ENCODE results near the gene GOLGA3. TPM values are rescaled to one million over a fixed set of nuclear protein-coding genes. Genes with fewer than 3 reads are reported as not detected.
"Not testable (repeated sequence)": the region's sequence is repeated elsewhere in the genome, so short reads cannot be mapped to it uniquely, and the experiment has no call there.

The GOLGA3 gene
- total RNA-seq (46.4 TPM), polyA plus RNA-seq (1 to 10 TPM; 2.0 to 7.8 (median 3.6) TPM)

DNA sequence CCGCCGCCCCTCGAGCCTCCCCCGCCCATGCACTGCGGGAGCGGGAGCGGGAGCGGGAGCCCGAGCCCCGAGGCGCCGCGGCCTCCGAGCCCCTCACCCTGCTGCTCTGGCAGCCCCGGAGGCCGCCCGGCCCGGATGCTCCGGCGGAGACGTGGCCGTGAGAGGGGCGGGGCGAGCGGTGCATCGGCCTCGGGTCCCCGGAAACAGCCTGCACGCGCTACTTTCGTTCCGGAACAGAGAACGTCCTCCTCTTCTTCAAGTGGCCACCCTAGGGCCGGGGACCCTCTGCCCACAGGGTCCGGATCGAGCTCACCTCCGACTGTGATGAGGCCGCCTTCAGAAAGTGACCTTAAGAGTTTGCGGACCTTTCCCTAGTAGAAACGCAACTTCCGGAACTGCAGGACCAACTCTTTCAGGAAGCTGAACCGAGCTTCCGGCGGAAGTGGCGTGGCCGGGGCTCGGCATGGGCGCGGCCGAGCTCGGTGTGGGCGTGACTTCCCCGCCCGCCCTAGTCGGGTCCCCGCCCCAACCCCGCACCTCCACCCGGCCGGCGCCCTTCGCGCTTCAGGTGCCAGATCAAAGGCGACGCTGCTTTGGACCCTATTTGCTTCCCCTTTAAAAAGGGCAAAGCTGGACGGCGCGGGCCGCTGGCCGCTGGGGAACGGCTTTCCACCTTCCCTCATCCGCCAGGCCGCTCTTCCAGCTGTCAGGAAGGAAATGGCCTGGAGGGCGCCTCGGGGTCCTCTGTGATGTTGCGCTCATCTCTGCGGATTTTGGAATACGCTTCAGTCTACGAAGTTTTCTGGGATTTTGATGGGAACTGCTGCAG, at the start of gene GOLGA3:
Gene GOLGA3, minus strand, starts transcription at position 164 of the 829 bp plus-strand sequence. CDS start 6,741 bp downstream, outside the sequence.
- peaks cover 18% of the 10 kb centered on the region for H3K36me3 ChIP-seq (ENCODE audit: control insufficient read depth, insufficient read depth, low read length)
- ATAC-seq (ENCODE audit: low read depth in 2 of 2) (peak; percentile 94 to 96), DNase-seq (peak; percentile 93 to 96 (median 96))
- peaks cover 22% of the 10 kb centered on the region for H3K4me1 ChIP-seq (ENCODE audit: control insufficient read depth, insufficient read depth, low read length, poor library complexity, severe bottlenecking)
- Mint-ChIP-seq H3K27me3 (peaks cover 15% of the 10 kb centered on the region), H3K27ac (peak within 1 kb of the TSS; percentile 99 to 100 (median 100)), H3K4me1 (peaks cover 6 to 56% (median 34%) of the 10 kb centered on the region in 4 donors), H3K36me3 (peaks cover 20% of the 10 kb centered on the region), H3K4me3 (peak within 1 kb of the TSS; percentile 94 to 99 (median 97)), H3K9me3 (no peaks in the 10 kb centered on the region)
- H3K9me3 ChIP-seq (ENCODE audit: control insufficient read depth in 2 of 2, low read length in 2 of 2) = no peaks in the 10 kb centered on the region
- H3K27me3 ChIP-seq (ENCODE audit: control insufficient read depth, insufficient read depth, low read length) = no peaks in the 10 kb centered on the region
- H3K27ac ChIP-seq (ENCODE audit: insufficient read depth, low read length, poor library complexity, severe bottlenecking) = peak within 1 kb of the TSS; percentile 98
- peak within 1 kb of the TSS; percentile 89 for H3K4me3 ChIP-seq (ENCODE audit: low read depth, low read length)

DNA sequence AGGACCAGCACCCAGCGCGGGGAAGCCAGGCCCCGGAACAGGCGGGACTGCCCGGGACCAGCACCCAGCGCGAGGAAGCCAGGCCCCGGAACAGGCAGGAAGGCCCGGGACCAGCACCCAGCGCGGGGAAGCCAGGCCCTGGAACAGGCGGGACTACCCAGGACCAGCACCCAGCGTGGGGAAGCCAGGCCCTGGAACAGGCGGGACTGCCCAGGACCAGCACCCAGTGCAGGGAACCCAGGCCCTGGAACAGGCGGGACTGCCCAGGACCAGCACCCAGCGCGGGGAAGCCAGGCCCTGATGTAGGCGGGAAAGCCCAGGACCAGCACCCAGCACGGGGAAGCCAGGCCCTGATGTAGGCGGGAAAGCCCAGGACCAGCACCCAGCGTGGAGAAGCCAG, 46.0 kb upstream of the GOLGA3 start:
- not testable (repeated sequence) for H3K27me3 Mint-ChIP-seq; H3K4me3 Mint-ChIP-seq; H3K9me3 ChIP-seq (ENCODE audit: control insufficient read depth in 2 of 2, low read length in 2 of 2); ATAC-seq (ENCODE audit: low read depth in 2 of 2); H3K27me3 ChIP-seq (ENCODE audit: control insufficient read depth, insufficient read depth, low read length); H3K4me3 ChIP-seq (ENCODE audit: low read depth, low read length); H3K4me1 ChIP-seq (ENCODE audit: control insufficient read depth, insufficient read depth, low read length, poor library complexity, severe bottlenecking); H3K9me3 Mint-ChIP-seq; H3K27ac ChIP-seq (ENCODE audit: insufficient read depth, low read length, poor library complexity, severe bottlenecking); DNase-seq; H3K27ac Mint-ChIP-seq
- peaks cover 69% of the 10 kb centered on the region for H3K36me3 ChIP-seq (ENCODE audit: control insufficient read depth, insufficient read depth, low read length)
- Mint-ChIP-seq H3K4me1 (peaks cover 0 to 20% (median 4%) of the 10 kb centered on the region in 4 donors), H3K36me3 (peaks cover 18% of the 10 kb centered on the region)

GRCh38 chr12:132874175-132874574, 45.5 kb upstream of the GOLGA3 start:
- ATAC-seq (ENCODE audit: low read depth in 2 of 2) = no peak
- Histone ChIP-seq H3K27me3 (ENCODE audit: control insufficient read depth, insufficient read depth, low read length) (no peaks in the 10 kb centered on the region), H3K4me1 (ENCODE audit: control insufficient read depth, insufficient read depth, low read length, poor library complexity, severe bottlenecking) (peaks cover 7% of the 10 kb centered on the region), H3K9me3 (ENCODE audit: control insufficient read depth in 2 of 2, low read length in 2 of 2) (no peaks in the 10 kb centered on the region), H3K27ac (ENCODE audit: insufficient read depth, low read length, poor library complexity, severe bottlenecking) (no peak overlapping the region), H3K4me3 (ENCODE audit: low read depth, low read length) (no peak overlapping the region), H3K36me3 (ENCODE audit: control insufficient read depth, insufficient read depth, low read length) (peaks cover 71% of the 10 kb centered on the region)
- Mint-ChIP-seq H3K9me3 (no peaks in the 10 kb centered on the region), H3K36me3 (peaks cover 22% of the 10 kb centered on the region), H3K27ac (peak overlapping the region in 1 of 3 donors; percentile 42), H3K4me3 (no peak overlapping the region), H3K27me3 (no peaks in the 10 kb centered on the region), H3K4me1 (peaks cover 0 to 20% (median 4%) of the 10 kb centered on the region in 4 donors)
- DNase-seq = no peak

DNA sequence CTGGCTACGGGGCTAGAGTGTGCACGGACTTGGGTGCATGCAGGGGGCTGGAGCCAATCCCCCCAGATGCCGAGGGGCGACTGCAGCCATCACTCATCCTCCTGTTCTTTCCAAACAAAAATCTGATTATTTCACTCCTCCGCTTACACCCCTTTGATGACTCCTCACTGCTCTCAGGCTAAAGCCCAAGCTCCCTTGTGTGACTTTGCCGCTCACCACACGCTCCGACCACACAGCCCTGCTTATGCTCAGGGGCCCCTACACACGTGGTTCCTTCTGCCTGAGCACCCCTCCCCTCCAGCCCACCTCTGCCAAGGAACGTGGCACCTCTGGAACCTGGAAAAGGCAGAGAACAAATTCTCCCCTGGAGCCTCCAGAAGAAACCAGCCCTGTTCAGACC, 45.1 kb upstream of the GOLGA3 start:
- Histone ChIP-seq H3K4me3 (ENCODE audit: low read depth, low read length) (no peak overlapping the region), H3K36me3 (ENCODE audit: control insufficient read depth, insufficient read depth, low read length) (peaks cover 67% of the 10 kb centered on the region), H3K9me3 (ENCODE audit: control insufficient read depth in 2 of 2, low read length in 2 of 2) (no peaks in the 10 kb centered on the region), H3K27ac (ENCODE audit: insufficient read depth, low read length, poor library complexity, severe bottlenecking) (no peak overlapping the region), H3K4me1 (ENCODE audit: control insufficient read depth, insufficient read depth, low read length, poor library complexity, severe bottlenecking) (peaks cover 7% of the 10 kb centered on the region), H3K27me3 (ENCODE audit: control insufficient read depth, insufficient read depth, low read length) (no peaks in the 10 kb centered on the region)
- no peak overlapping the region for H3K4me3 Mint-ChIP-seq
- peaks cover 0 to 20% (median 4%) of the 10 kb centered on the region in 4 donors for H3K4me1 Mint-ChIP-seq
- DNase-seq (no peak), ATAC-seq (ENCODE audit: low read depth in 2 of 2) (no peak)
- peaks cover 22% of the 10 kb centered on the region for H3K36me3 Mint-ChIP-seq
- no peaks in the 10 kb centered on the region for H3K27me3 Mint-ChIP-seq
- H3K9me3 Mint-ChIP-seq = no peaks in the 10 kb centered on the region
- H3K27ac Mint-ChIP-seq = peak overlapping the region in 1 of 3 donors; percentile 42

DNA sequence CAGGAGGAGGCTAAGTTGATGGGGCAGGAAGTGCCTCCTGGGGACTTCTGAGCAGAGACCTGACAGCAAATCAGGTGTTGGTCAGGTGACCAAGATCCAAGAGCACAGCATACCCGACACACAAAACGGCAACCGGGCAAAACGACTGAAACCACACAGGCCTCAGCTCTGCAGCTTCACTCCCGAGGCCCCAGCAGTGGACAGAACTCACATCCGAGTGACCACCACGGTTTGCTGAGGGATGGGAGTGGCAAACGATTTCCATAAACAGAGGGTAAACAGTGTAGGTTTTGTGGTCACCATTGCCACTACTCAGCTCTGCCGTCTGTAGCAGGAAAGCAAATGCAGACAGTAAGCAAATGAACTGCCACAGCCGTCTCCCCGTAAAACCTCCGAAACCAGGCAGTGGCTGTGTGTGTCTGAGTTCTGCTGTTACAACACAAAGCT, 44.3 kb upstream of the GOLGA3 start:
- Histone ChIP-seq H3K9me3 (ENCODE audit: control insufficient read depth in 2 of 2, low read length in 2 of 2) (no peaks in the 10 kb centered on the region), H3K27me3 (ENCODE audit: control insufficient read depth, insufficient read depth, low read length) (no peaks in the 10 kb centered on the region), H3K36me3 (ENCODE audit: control insufficient read depth, insufficient read depth, low read length) (peaks cover 67% of the 10 kb centered on the region), H3K4me3 (ENCODE audit: low read depth, low read length) (no peak overlapping the region), H3K4me1 (ENCODE audit: control insufficient read depth, insufficient read depth, low read length, poor library complexity, severe bottlenecking) (peaks cover 7% of the 10 kb centered on the region), H3K27ac (ENCODE audit: insufficient read depth, low read length, poor library complexity, severe bottlenecking) (peak overlapping the region; percentile 34)
- H3K4me3 Mint-ChIP-seq = peak overlapping the region in 1 of 4 donors; percentile 38
- peaks cover 27% of the 10 kb centered on the region for H3K36me3 Mint-ChIP-seq
- DNase-seq (peak in 1 of 3 donors; percentile 56), ATAC-seq (ENCODE audit: low read depth in 2 of 2) (peak; percentile 53 to 63)
- H3K27ac Mint-ChIP-seq = peak overlapping the region in 2 of 3 donors; percentile 52 to 87
- peaks cover 0 to 20% (median 4%) of the 10 kb centered on the region in 4 donors for H3K4me1 Mint-ChIP-seq
- no peaks in the 10 kb centered on the region for H3K27me3 Mint-ChIP-seq
- H3K9me3 Mint-ChIP-seq = no peaks in the 10 kb centered on the region

- peak overlapping the region in 2 of 3 donors; percentile 82 to 87 for H3K27ac Mint-ChIP-seq
- H3K27ac ChIP-seq (ENCODE audit: insufficient read depth, low read length, poor library complexity, severe bottlenecking) = peak overlapping the region; percentile 34
These were observed 43.6 kb upstream of the GOLGA3 start for GRCh38 chr12:132872073-132872855.

DNA sequence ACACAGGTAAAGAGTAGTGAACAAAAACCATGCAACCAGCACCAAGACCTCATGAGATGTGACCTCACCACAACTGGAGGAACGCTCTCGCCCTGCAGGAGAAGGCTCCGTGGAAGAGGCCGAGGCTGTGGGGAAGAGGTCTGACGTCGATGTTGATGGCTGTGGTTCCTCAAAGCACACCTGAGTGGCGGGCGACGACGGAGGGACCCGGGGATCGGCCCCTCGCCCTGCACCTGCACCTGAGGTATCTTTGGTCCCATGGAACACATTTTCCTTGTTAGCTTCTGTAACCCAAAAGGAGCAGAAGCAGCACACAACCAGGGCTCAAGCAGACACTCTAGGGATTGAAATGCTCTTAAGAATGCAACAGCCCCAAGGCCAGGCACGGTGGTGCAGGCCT, 40.9 kb upstream of the GOLGA3 start:
- DNase-seq (no peak), ATAC-seq (ENCODE audit: low read depth in 2 of 2) (no peak)
- Mint-ChIP-seq H3K27ac (no peak overlapping the region), H3K9me3 (no peaks in the 10 kb centered on the region), H3K27me3 (no peaks in the 10 kb centered on the region), H3K4me1 (peaks cover 0 to 31% (median 7%) of the 10 kb centered on the region in 4 donors), H3K4me3 (no peak overlapping the region), H3K36me3 (peaks cover 38% of the 10 kb centered on the region)
- Histone ChIP-seq H3K9me3 (ENCODE audit: control insufficient read depth in 2 of 2, low read length in 2 of 2) (no peaks in the 10 kb centered on the region), H3K27ac (ENCODE audit: insufficient read depth, low read length, poor library complexity, severe bottlenecking) (no peak overlapping the region), H3K4me3 (ENCODE audit: low read depth, low read length) (no peak overlapping the region), H3K36me3 (ENCODE audit: control insufficient read depth, insufficient read depth, low read length) (peaks cover 59% of the 10 kb centered on the region), H3K27me3 (ENCODE audit: control insufficient read depth, insufficient read depth, low read length) (no peaks in the 10 kb centered on the region), H3K4me1 (ENCODE audit: control insufficient read depth, insufficient read depth, low read length, poor library complexity, severe bottlenecking) (peaks cover 12% of the 10 kb centered on the region)

More at GRCh38 chr12:132872073-132872855, 43.6 kb upstream of the GOLGA3 start:
- Mint-ChIP-seq H3K36me3 (peaks cover 32% of the 10 kb centered on the region), H3K27me3 (no peaks in the 10 kb centered on the region), H3K4me3 (peak overlapping the region in 1 of 4 donors; percentile 1), H3K9me3 (no peaks in the 10 kb centered on the region), H3K4me1 (peaks cover 0 to 23% (median 5%) of the 10 kb centered on the region in 4 donors)
- Histone ChIP-seq H3K36me3 (ENCODE audit: control insufficient read depth, insufficient read depth, low read length) (peaks cover 69% of the 10 kb centered on the region), H3K4me1 (ENCODE audit: control insufficient read depth, insufficient read depth, low read length, poor library complexity, severe bottlenecking) (peaks cover 12% of the 10 kb centered on the region), H3K27me3 (ENCODE audit: control insufficient read depth, insufficient read depth, low read length) (no peaks in the 10 kb centered on the region), H3K9me3 (ENCODE audit: control insufficient read depth in 2 of 2, low read length in 2 of 2) (no peaks in the 10 kb centered on the region), H3K4me3 (ENCODE audit: low read depth, low read length) (no peak overlapping the region)
- no peak for DNase-seq
- no peak for ATAC-seq (ENCODE audit: low read depth in 2 of 2)

Measured in CD4-positive, CD25-positive, alpha-beta regulatory T cell (primary cell).